Rectal smooth muscle tissue (tissue), 1 donor: ENCODE data around the gene PGBD5.

Experiments used
- H3K27ac ChIP-seq: one replicate; pipeline ENCODE4 v1.7.0; 2013; ENCODE audit warnings: low read depth, low read length, inconsistent platforms
- H3K27me3 ChIP-seq: one replicate; pipeline ENCODE4 v1.7.0; 2013; ENCODE audit warnings: low read length; ENCODE audit not compliant: control insufficient read depth, insufficient read depth
- H3K36me3 ChIP-seq: one replicate; pipeline ENCODE4 v1.7.0; 2013; ENCODE audit warnings: low read length; ENCODE audit not compliant: control insufficient read depth, insufficient read depth
- H3K4me1 ChIP-seq: one replicate; pipeline ENCODE4 v1.7.0; 2013; ENCODE audit warnings: low read length; ENCODE audit not compliant: control insufficient read depth, insufficient read depth
- H3K4me3 ChIP-seq: one replicate; pipeline ENCODE4 v1.7.0; 2013; ENCODE audit warnings: low read length
- H3K9ac ChIP-seq: one replicate; pipeline ENCODE4 v1.7.0; 2013; ENCODE audit warnings: low read length

Gene PGBD5

DNA sequence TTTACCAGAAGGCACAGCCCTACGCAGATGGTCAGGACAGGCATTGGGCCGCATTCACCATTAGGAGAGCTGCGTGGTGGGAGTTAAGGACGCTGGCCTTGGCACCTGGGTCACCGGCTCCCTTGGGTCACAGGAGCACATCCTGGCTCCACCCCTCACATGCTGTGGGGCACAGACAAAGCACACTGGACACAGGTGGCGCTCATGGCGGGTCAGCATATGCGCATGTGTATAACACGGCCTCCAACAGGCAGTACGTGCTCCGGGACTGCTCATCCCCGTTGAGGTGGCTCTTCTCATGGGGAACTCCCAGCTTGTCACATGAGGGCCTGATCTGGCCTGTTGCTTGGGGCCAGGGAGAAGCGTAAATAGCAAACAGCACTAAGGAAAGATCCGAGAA is 25.0 kb downstream of the PGBD5 start:
- no peaks in the 10 kb centered on the region for H3K36me3 ChIP-seq
- H3K27me3 ChIP-seq = no peaks in the 10 kb centered on the region
- no peak overlapping the region for H3K9ac ChIP-seq
- no peaks in the 10 kb centered on the region for H3K4me1 ChIP-seq
- no peak overlapping the region for H3K4me3 ChIP-seq
- no peak overlapping the region for H3K27ac ChIP-seq

DNA sequence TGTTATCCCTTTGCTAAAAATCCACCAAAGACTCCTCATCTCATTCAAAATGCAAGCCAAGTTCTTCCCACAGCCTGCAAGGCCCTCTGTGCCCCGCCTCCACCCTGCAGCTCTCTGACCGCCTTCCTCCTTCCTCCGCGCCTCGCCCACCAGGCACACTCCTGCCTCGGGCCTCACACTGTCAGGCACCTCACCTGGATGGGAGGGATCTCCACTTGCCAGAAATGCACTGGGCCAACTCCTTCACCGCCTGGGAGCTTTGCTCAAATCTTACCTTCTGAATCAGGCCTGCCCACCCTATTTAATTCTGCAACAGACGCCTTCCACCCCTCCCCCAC is 26.2 kb downstream of the PGBD5 start:
- no peak overlapping the region for H3K9ac ChIP-seq
- no peak overlapping the region for H3K27ac ChIP-seq
- H3K4me3 ChIP-seq = no peak overlapping the region
- no peaks in the 10 kb centered on the region for H3K36me3 ChIP-seq
- H3K27me3 ChIP-seq = no peaks in the 10 kb centered on the region
- no peaks in the 10 kb centered on the region for H3K4me1 ChIP-seq

DNA sequence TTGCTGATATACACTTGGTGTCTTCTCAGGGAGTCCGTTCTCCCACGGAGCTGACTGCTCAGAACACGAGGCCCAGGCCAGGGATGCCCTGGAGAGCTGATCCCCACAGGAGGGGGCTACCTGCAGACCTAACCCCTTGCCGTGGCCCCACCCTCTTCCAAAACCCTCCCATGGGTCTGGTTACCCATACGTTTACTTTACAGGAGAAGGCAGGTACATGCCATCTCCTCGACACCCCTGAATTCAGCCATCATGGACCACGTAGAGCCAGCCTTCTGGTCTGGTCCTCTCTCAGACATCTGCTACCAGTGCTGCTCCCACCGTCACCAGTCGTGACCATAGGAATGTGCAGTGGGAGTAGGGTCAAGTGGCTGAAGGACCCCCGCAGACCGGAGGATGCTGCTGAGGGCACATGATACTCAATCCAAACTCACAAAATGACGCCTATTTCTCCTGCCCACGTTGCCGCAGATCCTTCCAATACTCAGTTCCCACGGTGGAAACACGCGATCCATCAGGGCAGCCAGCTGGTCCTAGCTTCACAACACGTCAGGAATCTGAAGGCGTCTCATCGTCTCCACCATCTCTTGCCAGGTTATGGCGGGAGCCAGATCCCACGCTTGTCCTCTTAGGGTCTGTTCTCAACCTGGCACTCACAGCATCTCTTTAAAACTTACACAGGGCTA is 26.7 kb downstream of the PGBD5 start:
- Histone ChIP-seq H3K9ac (no peak overlapping the region), H3K27ac (no peak overlapping the region), H3K27me3 (no peaks in the 10 kb centered on the region), H3K4me1 (no peaks in the 10 kb centered on the region), H3K36me3 (no peaks in the 10 kb centered on the region), H3K4me3 (no peak overlapping the region)

DNA sequence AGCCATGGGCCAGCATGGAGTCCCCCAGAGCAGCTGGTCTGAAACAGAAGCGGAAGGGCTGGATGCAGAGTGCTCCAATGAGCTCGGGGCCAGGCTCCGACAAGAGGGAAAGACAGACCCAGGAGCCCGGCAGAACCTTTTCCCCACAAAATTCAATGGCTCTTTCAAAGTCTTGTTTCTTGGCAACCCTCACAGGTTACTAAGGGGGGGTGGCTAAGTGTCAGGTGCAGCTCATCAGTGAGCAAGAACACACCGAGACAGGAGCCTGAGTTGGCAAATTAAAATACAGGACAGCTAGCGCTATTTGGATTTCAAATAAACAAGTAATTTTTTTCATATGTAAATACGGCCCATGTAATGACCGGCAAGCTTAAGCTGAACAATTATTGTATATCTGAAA is 27.3 kb downstream of the PGBD5 start:
- Histone ChIP-seq H3K4me3 (no peak overlapping the region), H3K27me3 (no peaks in the 10 kb centered on the region), H3K4me1 (no peaks in the 10 kb centered on the region), H3K27ac (no peak overlapping the region), H3K36me3 (no peaks in the 10 kb centered on the region), H3K9ac (no peak overlapping the region)

DNA sequence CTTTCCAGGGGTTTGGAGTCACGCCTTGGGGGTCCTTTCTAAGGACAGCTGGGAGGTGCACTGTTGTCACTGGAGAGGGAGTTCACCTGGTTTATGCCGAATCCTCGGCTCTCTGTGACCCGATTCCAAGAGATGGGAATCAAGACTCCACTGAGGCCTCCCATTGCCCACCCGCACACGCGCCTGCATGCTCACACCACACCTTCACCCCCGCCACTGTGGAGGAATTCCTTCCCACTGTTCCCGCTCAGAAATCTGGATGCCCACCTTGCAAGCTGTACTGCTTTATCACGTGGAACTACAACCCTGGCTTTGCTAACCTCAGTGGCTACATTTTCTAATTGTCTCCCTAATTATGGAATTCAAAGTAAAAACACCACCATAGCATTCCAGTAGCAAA is 29.2 kb downstream of the PGBD5 start:
- no peaks in the 10 kb centered on the region for H3K27me3 ChIP-seq
- H3K27ac ChIP-seq = no peak overlapping the region
- no peak overlapping the region for H3K4me3 ChIP-seq
- H3K9ac ChIP-seq = no peak overlapping the region
- H3K36me3 ChIP-seq = no peaks in the 10 kb centered on the region
- no peaks in the 10 kb centered on the region for H3K4me1 ChIP-seq

DNA sequence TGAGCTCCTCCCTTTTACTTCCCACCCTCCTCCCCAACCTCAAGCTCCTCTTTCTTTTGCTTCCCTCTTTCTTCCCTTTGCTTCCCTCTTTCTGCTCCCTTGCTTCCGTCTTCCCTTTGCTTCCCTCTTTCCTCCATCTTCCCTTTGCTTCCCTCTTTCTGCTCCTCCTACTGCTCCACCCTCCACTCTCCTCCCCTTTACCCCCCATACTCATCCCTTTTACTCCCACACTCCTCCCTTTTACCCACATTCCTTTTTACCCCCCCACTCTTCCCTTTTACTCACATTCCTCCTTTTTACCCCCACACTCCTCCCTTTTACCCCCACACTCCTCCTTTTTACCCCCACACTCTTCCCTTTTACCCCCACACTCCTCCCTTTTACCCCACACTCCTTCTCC is 30.2 kb downstream of the PGBD5 start:
- Histone ChIP-seq H3K27me3 (no peaks in the 10 kb centered on the region), H3K4me3 (no peak overlapping the region), H3K4me1 (no peaks in the 10 kb centered on the region), H3K9ac (no peak overlapping the region), H3K27ac (no peak overlapping the region), H3K36me3 (no peaks in the 10 kb centered on the region)

DNA sequence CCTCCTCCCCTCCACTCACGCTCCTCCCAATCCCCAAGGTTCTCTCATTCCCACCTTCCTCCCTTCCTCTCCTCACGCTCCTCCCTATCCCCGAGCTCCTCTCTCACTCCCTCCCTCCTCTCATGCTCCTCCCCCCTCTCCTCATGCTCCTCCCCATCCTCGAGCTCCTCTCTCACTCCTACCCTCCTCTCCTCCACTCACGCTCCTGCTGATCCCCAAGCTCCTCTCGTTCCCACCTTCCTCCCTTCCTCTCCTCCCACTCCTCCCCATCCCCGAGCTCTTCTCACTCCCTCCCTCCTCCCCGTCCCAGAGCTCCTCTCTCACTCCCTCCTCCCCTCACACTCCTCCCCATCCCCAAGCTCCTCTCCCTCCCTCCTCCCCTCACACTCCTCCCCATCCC is 31.4 kb downstream of the PGBD5 start:
- H3K4me3 ChIP-seq = no peak overlapping the region
- H3K36me3 ChIP-seq = no peaks in the 10 kb centered on the region
- H3K9ac ChIP-seq = no peak overlapping the region
- H3K27me3 ChIP-seq = no peaks in the 10 kb centered on the region
- H3K27ac ChIP-seq = no peak overlapping the region
- H3K4me1 ChIP-seq = no peaks in the 10 kb centered on the region

DNA sequence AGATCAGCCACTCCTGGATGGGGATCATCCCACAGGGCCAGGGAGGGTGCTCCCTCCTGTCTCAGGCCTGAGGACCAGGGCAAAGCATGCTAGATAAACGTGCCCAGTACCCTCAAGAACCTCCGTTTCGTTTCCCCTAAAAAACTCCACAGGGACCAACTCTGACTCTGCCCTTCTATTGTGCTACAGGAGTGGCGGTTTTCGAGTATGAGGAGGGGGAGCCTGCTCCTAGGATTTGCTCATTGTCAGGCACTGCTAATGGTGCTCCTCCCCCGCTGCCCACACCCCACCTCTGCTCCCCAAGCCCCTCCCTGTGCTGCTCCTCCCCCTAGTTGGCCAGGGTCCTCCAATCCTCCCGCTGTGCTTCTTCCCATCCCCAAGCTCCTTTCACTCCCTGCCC is 32.0 kb downstream of the PGBD5 start:
- Histone ChIP-seq H3K27ac (no peak overlapping the region), H3K4me3 (no peak overlapping the region), H3K4me1 (no peaks in the 10 kb centered on the region), H3K9ac (no peak overlapping the region), H3K36me3 (no peaks in the 10 kb centered on the region), H3K27me3 (no peaks in the 10 kb centered on the region)

DNA sequence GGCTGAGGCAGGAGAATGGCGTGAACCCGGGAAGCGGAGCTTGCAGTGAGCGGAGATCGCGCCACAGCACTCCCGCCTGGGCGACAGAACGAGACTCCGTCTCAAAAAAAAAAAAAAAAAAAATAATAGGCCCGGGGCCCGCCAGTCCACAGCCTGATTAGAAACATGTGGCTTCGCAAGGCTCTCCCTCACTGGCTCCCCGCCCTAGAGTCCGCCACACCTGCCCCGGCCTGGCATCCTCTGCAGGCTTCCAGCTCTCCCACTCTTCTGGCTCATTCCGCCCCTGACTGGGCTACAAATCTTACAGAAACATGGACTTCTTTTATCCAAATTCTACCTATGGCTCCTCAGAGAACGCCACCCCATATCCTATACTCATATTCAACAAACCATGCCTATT is 32.4 kb downstream of the PGBD5 start:
- Histone ChIP-seq H3K27ac (no peak overlapping the region), H3K9ac (no peak overlapping the region), H3K4me1 (no peaks in the 10 kb centered on the region), H3K27me3 (no peaks in the 10 kb centered on the region), H3K36me3 (no peaks in the 10 kb centered on the region), H3K4me3 (no peak overlapping the region)

DNA sequence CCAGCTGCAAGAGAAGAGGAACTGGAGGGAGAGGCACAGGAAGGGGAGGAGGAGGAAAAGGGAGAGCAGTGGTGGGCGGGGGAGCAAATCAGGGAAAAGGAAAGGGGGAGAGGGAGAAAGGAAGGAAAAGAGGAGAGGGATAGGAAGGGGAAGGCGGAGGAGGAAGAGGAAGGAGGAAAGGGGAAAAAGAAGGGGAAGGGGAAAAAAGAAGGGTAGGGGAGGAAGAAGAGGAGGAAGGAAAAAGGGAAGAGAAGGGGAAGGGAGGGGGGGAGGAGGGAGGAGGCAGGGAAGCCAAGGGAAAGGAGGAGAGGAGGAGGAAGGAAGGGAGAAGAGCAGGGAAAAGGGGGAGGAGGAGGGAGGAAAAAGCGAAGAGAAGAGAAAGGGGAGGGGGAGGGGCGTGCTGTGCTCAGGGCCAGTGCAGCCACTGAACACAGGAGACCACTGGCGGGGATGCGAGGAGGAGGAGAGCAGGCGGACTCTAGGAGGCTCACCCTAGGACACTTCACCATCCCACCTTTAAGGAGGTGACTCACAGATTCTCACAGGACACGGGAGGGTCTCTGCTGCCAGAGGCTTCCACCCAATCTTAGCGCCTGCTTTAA is 33.1 kb downstream of the PGBD5 start:
- Histone ChIP-seq H3K27me3 (no peaks in the 10 kb centered on the region), H3K4me3 (no peak overlapping the region), H3K9ac (no peak overlapping the region), H3K4me1 (no peaks in the 10 kb centered on the region), H3K36me3 (no peaks in the 10 kb centered on the region), H3K27ac (no peak overlapping the region)

DNA sequence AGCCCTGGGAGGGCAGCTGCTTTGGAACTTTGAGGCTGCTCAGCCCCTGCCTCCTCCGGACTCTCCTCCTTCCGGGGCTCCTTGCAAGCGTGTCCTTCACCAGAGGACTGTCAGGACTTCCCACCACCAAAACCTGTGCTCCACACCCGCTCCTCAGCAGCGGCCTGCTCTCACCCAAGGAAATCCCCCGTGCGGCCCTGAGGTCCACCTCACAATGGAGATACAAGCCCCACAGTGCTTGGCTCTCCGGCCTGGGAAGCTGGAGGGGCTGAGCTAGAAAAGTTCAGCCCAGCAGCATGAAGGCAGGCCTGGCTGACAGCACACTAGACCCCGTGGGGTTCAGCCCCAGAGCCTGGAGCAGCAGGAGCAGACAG is 33.6 kb downstream of the PGBD5 start:
- Histone ChIP-seq H3K36me3 (no peaks in the 10 kb centered on the region), H3K27ac (no peak overlapping the region), H3K9ac (no peak overlapping the region), H3K27me3 (no peaks in the 10 kb centered on the region), H3K4me1 (no peaks in the 10 kb centered on the region), H3K4me3 (no peak overlapping the region)

DNA sequence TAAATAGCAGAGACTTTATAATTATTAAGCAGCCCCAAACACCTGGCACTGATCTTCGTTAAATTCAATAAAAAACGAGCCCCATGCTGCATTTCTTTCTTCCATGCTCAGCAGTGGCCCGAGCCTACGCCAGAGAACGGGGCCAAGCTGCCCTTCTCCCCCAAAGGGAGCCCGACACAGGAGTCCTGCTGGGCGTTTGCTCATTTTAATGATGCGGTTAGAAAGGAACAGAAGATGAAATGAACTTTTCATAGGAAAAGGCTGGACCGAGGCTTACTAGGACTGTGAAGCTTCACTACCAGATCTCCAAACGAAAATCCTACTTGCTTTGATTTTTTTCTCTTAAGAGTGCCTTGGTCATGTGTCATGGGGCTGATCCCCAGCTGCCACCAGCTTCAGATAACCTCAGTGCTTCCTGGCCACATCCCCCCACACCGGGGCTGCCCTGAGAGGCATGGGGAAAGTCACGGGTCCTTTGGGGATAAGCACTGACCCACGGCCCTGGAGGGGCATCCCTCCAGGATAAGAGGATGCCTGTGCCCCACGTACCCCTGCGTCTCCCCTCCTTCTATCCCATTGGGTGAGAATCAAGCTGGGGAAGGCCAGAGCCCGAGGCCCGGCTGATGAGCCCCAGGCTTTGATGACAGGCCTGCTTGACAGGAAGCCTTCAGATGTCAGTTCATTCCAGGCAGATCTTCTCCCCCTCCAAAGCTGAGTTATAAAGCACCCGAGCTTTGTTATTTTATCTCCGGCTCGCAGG is 34.2 kb downstream of the PGBD5 start:
- H3K4me3 ChIP-seq = no peak overlapping the region
- H3K4me1 ChIP-seq = no peaks in the 10 kb centered on the region
- no peaks in the 10 kb centered on the region for H3K36me3 ChIP-seq
- H3K9ac ChIP-seq = no peak overlapping the region
- no peaks in the 10 kb centered on the region for H3K27me3 ChIP-seq
- no peak overlapping the region for H3K27ac ChIP-seq

DNA sequence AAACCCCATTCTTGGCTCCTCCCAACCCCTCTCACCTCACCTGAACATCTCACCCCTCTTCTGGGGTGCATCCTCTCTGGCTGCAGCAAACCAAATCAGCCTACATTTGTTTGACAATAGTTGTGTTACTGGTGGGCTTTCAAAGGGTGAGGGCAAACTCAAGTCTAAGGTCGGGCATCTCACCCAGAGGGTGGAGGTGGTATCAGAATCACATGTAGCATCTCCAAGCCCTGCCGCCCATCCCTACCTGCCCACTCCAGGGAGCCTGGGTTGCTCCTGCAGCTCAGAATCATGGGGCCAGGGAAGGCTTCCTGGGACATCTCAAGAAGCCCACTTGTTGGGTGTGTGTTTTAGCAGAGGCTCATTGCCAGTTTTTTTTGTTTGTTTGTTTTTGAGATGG is 35.8 kb downstream of the PGBD5 start:
- Histone ChIP-seq H3K27ac (no peak overlapping the region), H3K9ac (no peak overlapping the region)

More for the DNA sequence above, 35.8 kb downstream of the PGBD5 start:
- no peaks in the 10 kb centered on the region for H3K27me3 ChIP-seq
- no peaks in the 10 kb centered on the region for H3K36me3 ChIP-seq
- no peaks in the 10 kb centered on the region for H3K4me1 ChIP-seq
- H3K4me3 ChIP-seq = no peak overlapping the region
